NCI-H2196 (cell line): ENCODE data around the gene GSN.

ENCODE experiments used
- DNase-seq: peaks from one replicate; lab custom pipeline; 2025; ENCODE audit not compliant: unreplicated experiment; lab: John Stamatoyannopoulos, UW

Gene GSN

GRCh38 chr9:121242959-121243346, 25.0 kb upstream of the GSN start:
- no peak for DNase-seq

- DNase-seq: no peak
Observed at GRCh38 chr9:121246821-121247561, 21.0 kb upstream of the GSN start.

GRCh38 chr9:121249563-121249962, 18.4 kb upstream of the GSN start:
- DNase-seq: peak; percentile 13

GRCh38 chr9:121252104-121252851, 15.7 kb upstream of the GSN start:
- no peak for DNase-seq

GRCh38 chr9:121253162-121253561, 14.8 kb upstream of the GSN start:
- DNase-seq: no peak

GRCh38 chr9:121253821-121254501, 14.0 kb upstream of the GSN start:
- no peak for DNase-seq

- DNase-seq: no peak
Observed at GRCh38 chr9:121259498-121259897, 8.5 kb upstream of the GSN start.

- no peak for DNase-seq
Observed at GRCh38 chr9:121259935-121260334, 8.0 kb upstream of the GSN start.

- DNase-seq: no peak
Observed at GRCh38 chr9:121260457-121261106, 7.4 kb upstream of the GSN start.

GRCh38 chr9:121261107-121261460, 6.9 kb upstream of the GSN start:
- peak; percentile 45 for DNase-seq

- no peak for DNase-seq
Observed at GRCh38 chr9:121261755-121262154, 6.2 kb upstream of the GSN start.

GRCh38 chr9:121262423-121262822, 5.5 kb upstream of the GSN start:
- no peak for DNase-seq

GRCh38 chr9:121262953-121263352, 5.0 kb upstream of the GSN start:
- DNase-seq: no peak

GRCh38 chr9:121266356-121266755, 1.6 kb upstream of the GSN start:
- DNase-seq: no peak

- no peak for DNase-seq
Observed at GRCh38 chr9:121266906-121267650, 884 bp upstream of the GSN start.

GRCh38 chr9:121268598-121268850, 562 bp downstream of the GSN start:
- DNase-seq: no peak

GRCh38 chr9:121268851-121269641, 1.1 kb downstream of the GSN start:
- DNase-seq: no peak

GRCh38 chr9:121269642-121270254, 1.8 kb downstream of the GSN start:
- no peak for DNase-seq

GRCh38 chr9:121271368-121272341, 3.7 kb downstream of the GSN start:
- DNase-seq: no peak
